GM18907 (cell line): ENCODE results near the gene TRIM69.
"Not testable (repeated sequence)": the region's sequence is repeated elsewhere in the genome, so short reads cannot be mapped to it uniquely, and the experiment has no call there.

Source experiments
- ATAC-seq: cut with Tn5 transposase; IDR thresholded peaks from one replicate; pipeline ENCODE4 v1.9.1; 2021; ENCODE audit warnings: mild to moderate bottlenecking, moderate library complexity; ENCODE audit not compliant: unreplicated experiment

The TRIM69 gene, protein sequence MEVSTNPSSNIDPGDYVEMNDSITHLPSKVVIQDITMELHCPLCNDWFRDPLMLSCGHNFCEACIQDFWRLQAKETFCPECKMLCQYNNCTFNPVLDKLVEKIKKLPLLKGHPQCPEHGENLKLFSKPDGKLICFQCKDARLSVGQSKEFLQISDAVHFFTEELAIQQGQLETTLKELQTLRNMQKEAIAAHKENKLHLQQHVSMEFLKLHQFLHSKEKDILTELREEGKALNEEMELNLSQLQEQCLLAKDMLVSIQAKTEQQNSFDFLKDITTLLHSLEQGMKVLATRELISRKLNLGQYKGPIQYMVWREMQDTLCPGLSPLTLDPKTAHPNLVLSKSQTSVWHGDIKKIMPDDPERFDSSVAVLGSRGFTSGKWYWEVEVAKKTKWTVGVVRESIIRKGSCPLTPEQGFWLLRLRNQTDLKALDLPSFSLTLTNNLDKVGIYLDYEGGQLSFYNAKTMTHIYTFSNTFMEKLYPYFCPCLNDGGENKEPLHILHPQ

DNA sequence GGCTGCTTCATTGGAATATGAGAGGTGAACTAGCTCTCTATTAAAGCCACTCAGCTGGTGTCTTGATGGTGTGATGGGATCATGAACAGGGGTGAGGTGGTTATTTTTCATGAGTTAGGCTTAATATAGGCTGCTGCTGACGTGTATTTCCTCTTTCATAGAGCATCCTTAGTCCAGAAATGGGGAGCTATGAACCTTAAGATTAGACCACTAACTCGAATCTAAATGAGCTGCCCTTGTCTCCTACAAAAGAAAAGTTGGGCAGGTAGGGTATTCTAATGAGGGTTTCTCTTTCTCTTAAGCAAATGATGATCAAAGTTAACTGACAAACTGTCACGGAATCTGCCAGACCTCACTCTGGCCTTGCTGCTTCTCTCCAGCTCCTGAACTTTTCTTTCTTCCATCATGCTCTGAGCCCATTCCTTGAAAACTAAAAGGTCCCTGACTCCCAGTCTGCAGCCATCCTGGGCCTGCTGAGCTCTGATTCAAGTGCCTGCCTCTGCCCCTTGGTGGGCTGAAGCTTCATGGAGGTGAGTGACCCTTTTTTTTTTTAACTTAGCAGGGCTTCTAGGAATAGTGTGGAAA, at the start of gene TRIM69:
Gene TRIM69, plus strand, starts transcription at position 348 of the 585 bp plus-strand sequence. Its CDS starts 177 bp downstream, at position 525.
- ATAC-seq = peak; percentile 34

DNA sequence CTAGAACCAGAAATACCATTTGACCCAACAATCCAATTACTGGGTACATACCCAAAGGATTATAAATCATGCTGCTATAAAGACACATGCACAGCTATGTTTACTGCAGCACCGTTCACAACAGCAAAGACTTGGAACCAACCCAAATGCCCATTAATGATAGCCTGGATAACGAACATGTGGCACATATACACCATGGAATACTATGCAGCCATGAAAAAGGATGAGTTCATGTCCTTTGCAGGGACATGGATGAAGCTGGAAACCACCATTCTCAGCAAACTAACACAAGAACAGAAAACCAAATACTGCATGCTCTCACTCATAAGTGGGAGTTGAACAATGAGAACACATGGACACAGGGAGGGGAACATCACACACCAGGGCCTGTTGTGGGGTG, 47.0 kb upstream of the TRIM69 start:
- not testable (repeated sequence) for ATAC-seq

DNA sequence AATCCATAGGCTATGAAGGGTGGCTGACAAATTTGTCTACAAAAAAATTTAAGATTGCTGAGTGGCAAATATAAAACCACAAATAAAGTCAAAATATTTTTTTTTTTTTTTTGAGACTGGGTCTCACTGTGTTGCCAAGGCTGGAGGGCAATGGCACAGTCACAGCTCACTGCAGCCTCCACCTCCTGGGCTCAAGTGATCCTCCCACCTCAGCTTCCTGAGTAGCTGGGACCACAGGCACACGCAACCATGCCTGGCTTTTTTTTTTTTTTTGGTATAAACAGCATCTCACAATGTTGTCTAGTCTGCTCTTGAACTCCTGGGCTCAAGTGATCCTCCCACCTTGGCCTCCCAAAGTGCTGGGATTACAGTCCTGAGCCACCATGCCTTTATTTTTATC, 46.1 kb upstream of the TRIM69 start:
- ATAC-seq = not testable (repeated sequence)

DNA sequence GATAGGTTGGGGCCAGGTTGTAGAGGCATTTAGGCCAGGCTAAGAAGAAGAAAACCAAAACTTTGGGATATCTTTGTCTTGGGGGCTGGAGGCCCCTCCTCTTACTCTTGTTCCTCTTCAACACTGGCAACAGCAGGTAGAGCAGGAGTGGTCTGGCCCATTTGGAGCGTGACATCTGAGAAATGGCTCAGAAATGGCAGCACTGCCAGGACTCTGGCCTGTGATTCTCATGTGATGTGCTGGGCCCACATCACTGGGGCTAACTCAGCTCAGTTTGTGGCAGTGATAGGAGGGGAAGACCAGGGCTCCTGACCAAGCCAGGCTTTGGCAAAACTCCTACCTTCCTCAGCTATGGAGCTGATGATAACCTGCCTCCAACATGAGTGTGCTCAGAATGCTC, 43.7 kb upstream of the TRIM69 start:
- no peak for ATAC-seq

DNA sequence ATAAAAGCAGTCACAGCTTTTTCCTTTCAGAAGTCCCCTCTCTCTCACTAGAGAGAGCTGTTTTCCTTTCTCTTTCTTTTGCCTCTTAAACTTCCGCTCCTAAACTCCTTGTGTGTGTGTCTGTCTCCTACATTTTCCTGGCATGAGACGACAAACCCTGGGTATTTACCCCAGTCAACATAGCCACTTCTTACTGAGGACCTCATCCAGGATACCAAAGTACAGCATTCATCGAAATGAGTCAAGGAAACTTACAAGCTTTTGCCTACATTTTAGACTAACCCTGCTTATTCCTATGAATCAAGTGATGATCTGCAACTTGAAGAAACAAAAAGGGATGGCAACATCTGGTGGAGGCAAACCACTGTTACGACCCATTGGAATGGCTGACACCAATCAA, 41.9 kb upstream of the TRIM69 start:
- no peak for ATAC-seq

DNA sequence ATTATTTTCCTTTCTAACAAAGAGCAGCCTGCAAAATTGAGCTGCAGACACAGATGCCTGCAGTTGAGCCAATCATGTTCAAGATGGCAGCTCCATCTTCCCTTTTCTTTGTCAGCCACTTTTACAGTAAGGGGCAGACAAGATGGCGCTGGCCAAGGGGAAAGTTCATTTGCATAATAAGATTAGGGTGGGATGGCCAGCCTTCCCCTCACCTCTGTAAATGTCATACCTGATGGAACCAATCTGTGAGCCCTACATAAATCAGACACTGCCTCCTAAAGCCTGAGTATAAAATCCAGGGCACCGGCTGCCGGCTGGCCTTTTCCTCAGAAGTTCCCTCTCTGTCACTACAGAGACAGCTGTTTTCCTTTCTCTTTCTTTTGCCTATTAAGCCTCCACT, 41.0 kb upstream of the TRIM69 start:
- ATAC-seq = no peak

DNA sequence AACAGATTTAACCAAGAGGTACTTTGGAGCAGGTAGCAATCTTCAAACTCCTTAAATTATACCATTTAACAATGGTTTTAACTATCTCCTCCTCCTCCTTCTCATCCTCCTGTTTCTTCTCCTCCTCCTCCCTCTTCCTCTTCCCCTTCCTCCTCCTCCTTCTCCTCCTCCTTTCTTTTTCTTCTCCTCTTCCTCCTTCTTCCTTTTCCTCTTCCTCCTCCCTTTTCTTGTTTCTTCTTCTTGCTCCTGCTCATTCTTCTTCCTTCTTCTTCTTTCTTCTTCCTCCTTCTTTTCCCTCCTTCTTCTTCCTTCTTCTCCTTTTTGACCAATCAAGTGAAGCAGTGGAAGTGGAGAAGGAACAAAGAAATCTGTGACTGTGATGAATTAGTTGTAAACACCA, 39.3 kb upstream of the TRIM69 start:
- ATAC-seq = no peak

DNA sequence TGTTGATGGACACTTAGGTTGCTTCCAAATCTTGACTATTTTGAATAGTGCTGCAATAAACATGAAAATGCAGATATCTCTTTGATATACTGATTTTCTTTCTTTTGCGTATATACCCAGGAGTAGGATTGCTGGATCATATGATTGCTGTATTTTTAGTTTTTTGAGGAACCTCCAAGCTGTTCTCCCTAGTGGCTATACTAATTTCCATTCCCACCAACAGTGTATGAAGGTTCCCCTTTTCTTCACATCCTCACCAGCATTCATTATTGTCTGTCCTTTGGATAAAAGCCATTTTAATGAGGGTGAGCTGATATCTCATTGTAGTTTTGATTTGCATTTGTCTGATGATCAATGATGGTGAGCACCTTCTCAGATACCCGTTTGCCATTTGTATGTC, 37.7 kb upstream of the TRIM69 start:
- ATAC-seq = no peak

DNA sequence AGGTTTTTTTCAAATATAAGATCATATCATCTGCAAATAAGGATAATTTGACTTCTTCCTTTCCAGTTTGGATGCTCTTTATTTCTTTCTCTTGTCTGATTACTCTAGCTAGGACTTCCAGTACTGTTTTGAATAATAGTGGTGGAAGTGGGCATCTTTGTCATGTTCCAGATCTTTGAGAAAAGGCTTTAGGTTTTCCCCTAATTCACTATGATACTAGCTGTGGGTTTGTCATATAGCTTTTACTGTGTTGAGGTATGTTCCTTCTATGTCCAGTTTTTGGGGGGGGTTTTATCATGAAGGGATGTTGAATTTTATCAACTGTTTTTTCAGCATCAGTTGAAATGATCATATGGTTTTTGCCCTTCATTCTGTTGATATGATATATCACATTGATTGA, 35.7 kb upstream of the TRIM69 start:
- not testable (repeated sequence) for ATAC-seq

DNA sequence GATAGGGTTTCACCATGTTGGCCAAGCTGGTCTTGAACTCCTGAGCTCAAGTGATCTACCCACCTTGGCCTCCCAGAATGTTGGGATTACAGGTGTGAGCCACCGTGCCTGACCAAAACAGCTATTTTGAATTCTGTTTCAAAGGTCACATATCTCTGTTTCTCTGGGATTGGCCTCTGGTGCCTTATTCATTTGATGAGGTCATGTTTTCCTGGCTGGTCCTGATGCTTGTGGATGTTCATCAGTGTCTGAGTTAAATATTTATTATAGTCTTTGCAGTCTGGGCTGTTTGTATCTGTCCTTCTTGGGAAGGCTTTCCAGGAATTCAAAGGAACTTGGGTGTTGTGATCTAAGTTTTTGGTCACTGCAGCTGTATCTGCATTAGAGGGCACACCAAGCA, 30.3 kb upstream of the TRIM69 start:
- ATAC-seq = no peak

DNA sequence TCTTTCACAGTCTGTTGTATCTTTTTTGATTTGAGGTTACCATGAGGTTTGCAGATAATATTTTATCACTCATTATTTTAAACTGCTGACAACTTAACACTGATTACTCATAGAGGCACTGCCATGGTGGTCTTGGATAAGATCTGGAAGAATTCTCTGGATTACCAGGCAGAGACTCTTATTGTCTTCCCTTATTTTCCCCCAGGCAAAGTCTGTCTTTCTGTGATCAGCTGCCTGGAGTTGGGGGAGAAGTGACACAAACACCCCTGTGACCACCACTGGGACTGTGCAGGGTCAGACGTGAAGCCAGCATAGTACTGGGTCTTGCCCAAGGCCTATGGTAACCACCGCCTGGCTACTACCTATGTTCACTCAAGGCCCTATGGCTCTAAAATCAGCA, 29.9 kb upstream of the TRIM69 start:
- ATAC-seq = no peak

DNA sequence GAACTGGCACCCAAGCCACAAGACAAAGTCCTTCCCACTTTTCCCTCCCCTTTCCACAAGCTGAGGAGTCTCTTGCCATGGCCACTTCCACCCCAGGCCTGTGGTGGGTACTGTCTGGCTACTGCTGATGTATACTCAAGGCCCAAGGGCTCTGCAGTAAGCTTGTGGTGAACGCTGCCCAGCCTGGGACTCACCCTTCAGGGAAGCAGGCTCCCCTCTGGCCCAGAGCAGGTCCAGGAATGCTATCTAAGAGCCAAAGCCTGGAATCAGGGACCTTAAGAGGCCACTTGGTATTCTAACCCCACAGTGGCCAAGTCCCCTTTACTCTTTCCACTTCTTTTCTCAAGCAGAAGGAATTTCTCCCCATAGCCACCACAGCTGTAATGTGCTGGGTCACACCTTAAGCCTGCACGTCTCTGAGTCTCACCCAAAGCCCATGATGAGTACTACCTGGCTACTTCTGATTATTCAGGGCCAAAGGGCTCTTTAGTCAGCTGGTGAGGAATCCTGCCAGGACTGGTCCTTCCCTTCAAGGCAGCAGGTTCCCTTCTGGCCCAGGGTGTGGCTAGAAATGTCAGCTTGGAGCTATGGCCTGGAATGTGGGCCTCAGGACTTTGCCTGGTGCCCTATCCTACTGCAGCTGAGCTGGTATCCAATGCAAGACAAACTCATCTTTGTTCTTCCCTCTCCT, 29.2 kb upstream of the TRIM69 start:
- ATAC-seq = no peak

DNA sequence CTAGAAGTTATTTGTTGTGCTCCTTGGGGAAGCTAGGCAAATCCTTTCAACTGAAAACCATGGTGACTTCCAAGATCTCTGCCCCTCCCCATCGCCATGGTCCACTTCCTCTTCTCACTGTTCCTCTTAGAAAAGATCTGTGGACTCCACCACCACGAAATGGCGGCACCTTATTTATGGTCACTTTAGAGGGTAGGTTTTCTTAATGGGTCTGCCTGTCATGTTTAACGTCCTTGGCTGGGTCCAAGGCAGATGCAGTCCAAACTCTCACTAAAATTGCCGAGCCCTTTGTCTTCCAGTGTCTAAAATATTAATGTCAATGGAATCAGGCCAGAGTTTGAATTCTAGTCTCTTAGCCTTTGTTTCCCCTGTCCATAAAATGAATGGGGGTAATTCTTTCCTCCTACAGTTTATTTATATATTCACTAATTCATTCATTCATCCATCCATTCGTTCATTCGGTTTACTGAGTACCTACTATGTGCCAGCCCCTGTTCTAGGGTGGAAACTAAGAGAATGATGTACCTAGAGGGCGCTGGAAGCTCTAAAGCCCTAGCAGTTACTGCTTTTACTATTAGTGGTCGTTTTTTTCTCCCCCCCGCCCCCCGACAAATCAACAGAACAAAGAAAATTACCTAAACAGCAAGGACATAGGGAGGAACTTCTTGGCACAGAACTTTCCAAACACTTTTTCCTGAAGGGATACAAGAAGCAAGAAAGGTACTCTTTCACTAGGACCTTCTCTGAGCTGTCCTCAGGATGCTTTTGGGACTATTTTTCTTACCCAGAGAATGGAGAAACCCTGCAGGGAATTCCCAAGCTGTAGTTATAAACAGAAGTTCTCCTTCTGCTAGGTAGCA, 25.9 kb upstream of the TRIM69 start:
- peak; percentile 32 for ATAC-seq

DNA sequence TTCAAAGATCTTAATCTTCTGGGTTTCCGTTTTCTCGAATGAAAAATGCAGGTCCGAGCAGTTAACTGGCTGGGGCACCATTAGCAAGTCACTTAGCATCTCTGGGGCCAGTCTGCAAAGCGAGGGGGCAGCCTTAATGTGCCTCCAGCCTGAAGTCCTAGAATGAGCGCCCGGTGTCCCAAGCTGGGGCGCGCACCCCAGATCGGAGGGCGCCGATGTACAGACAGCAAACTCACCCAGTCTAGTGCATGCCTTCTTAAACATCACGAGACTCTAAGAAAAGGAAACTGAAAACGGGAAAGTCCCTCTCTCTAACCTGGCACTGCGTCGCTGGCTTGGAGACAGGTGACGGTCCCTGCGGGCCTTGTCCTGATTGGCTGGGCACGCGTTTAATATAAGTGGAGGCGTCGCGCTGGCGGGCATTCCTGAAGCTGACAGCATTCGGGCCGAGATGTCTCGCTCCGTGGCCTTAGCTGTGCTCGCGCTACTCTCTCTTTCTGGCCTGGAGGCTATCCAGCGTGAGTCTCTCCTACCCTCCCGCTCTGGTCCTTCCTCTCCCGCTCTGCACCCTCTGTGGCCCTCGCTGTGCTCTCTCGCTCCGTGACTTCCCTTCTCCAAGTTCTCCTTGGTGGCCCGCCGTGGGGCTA, 25.1 kb upstream of the TRIM69 start, which contains the start of the genes B2M and PATL2:
Gene B2M, plus strand, starts transcription at position 422 of the 647 bp plus-strand sequence. Its CDS starts 30 bp downstream, at position 452.
Gene PATL2, minus strand, starts transcription at position 228 of the 647 bp plus-strand sequence. CDS start 34,833 bp downstream, outside the sequence.
- ATAC-seq = peak; percentile 79

DNA sequence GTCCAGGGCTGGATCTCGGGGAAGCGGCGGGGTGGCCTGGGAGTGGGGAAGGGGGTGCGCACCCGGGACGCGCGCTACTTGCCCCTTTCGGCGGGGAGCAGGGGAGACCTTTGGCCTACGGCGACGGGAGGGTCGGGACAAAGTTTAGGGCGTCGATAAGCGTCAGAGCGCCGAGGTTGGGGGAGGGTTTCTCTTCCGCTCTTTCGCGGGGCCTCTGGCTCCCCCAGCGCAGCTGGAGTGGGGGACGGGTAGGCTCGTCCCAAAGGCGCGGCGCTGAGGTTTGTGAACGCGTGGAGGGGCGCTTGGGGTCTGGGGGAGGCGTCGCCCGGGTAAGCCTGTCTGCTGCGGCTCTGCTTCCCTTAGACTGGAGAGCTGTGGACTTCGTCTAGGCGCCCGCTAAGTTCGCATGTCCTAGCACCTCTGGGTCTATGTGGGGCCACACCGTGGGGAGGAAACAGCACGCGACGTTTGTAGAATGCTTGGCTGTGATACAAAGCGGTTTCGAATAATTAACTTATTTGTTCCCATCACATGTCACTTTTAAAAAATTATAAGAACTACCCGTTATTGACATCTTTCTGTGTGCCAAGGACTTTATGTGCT, 24.5 kb upstream of the TRIM69 start:
- peak; percentile 10 for ATAC-seq

DNA sequence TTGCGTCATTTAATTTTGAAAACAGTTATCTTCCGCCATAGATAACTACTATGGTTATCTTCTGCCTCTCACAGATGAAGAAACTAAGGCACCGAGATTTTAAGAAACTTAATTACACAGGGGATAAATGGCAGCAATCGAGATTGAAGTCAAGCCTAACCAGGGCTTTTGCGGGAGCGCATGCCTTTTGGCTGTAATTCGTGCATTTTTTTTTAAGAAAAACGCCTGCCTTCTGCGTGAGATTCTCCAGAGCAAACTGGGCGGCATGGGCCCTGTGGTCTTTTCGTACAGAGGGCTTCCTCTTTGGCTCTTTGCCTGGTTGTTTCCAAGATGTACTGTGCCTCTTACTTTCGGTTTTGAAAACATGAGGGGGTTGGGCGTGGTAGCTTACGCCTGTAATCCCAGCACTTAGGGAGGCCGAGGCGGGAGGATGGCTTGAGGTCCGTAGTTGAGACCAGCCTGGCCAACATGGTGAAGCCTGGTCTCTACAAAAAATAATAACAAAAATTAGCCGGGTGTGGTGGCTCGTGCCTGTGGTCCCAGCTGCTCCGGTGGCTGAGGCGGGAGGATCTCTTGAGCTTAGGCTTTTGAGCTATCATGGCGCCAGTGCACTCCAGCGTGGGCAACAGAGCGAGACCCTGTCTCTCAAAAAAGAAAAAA, 23.9 kb upstream of the TRIM69 start:
- ATAC-seq = no peak

DNA sequence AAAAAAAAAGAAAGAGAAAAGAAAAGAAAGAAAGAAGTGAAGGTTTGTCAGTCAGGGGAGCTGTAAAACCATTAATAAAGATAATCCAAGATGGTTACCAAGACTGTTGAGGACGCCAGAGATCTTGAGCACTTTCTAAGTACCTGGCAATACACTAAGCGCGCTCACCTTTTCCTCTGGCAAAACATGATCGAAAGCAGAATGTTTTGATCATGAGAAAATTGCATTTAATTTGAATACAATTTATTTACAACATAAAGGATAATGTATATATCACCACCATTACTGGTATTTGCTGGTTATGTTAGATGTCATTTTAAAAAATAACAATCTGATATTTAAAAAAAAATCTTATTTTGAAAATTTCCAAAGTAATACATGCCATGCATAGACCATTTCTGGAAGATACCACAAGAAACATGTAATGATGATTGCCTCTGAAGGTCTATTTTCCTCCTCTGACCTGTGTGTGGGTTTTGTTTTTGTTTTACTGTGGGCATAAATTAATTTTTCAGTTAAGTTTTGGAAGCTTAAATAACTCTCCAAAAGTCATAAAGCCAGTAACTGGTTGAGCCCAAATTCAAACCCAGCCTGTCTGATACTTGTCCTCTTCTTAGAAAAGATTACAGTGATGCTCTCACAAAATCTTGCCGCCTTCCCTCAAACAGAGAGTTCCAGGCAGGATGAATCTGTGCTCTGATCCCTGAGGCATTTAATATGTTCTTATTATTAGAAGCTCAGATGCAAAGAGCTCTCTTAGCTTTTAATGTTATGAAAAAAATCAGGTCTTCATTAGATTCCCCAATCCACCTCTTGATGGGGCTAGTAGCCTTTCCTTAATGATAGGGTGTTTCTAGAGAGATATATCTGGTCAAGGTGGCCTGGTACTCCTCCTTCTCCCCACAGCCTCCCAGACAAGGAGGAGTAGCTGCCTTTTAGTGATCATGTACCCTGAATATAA, 23.0 kb upstream of the TRIM69 start:
- no peak for ATAC-seq
